ENCODE measurements around the gene MRPL47.

MRPL47 gene

GRCh38 chr3:179640469-179640868 lies 36.0 kb upstream of the MRPL47 start:
- H3K4me3 ChIP-seq (ENCODE audit: low read depth, low read length), result no peak overlapping the region
- TF ChIP-seq CTCF (IDR thresholded peaks at IDR 0.05; ENCODE audit: borderline replicate concordance, insufficient read depth, low read depth, low read length), result no peak

DNA sequence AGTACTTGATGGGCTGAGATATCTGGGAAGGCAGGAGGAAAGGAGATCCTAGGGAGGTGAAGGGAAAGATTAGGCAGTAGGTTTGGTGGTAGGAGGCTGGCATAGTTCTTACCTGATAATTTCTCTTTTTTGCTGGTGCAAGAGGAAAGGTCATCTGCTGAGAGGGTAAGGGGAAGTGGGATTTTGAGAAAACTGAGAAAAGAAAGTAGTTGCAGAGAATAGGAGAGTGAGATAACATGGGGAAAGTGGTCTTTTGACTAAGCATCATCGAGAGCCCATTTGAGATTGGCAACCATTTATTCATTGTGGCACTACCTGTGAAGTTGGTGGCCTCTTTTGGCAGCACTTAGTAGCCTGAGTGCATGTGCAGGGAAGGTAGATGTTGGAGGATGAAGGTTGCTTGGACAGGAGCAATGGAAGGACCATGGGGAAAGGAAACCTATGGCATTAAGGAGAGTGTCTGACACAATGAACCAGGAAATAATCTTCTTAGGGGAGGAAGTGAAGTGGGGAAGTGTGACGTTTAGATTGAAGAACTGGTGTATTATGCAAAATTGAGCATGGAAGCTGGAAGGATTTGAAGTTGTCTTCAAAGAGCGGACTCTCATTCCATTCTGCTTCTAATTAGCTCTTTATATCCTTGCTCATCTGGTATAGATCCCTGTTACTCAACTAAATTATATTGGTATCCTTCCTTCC lies 26.5 kb upstream of the MRPL47 start:
- no peak for TF ChIP-seq CTCF (IDR thresholded peaks at IDR 0.05; ENCODE audit: borderline replicate concordance, insufficient read depth, low read depth, low read length)
- H3K4me3 ChIP-seq (ENCODE audit: low read depth, low read length), result no peak overlapping the region

DNA sequence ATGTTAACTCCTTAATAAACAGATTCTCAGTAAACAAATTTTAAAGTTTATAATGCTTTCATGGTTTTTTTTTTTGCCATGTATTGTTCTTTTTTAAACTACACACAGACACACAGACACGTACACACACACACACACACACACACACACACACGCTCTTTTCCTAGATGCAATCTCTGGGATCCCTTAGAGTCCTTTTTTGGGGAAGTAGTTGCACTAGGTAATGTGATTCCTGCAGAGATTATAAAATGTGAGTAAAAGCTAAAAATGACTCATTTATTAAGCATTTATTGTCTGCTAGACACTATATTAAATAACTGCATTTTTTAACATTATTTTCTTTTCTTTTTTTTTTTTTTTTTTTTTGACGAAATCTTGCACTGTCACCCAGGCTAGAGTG lies 20.0 kb upstream of the MRPL47 start:
- no peak for TF ChIP-seq CTCF (IDR thresholded peaks at IDR 0.05; ENCODE audit: borderline replicate concordance, insufficient read depth, low read depth, low read length)
- H3K4me3 ChIP-seq (ENCODE audit: low read depth, low read length), result no peak overlapping the region

DNA sequence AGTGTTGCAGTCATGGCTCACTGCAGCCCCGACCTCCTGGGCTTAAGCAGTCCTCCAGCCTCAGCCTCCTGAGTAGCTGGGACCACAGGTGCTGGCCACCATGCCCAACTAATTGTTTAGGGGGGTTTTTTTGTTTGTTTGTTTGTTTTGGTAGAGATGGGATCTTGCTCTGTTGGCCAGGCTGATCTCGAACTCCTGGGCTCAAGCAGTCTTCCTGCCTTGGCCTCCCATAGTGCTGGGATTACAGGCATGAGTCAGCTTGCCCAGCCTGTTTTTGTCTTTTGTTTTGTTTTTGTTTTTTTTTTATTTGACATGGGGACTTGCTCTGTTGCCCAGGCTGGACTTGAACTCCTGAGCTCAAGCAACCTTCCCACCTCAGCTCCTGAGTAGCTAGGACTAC lies 17.6 kb upstream of the MRPL47 start:
- no peak for TF ChIP-seq CTCF (IDR thresholded peaks at IDR 0.05; ENCODE audit: borderline replicate concordance, insufficient read depth, low read depth, low read length)
- H3K4me3 ChIP-seq (ENCODE audit: low read depth, low read length), result no peak overlapping the region

- H3K4me3 ChIP-seq (ENCODE audit: low read depth, low read length), result no peak overlapping the region
- TF ChIP-seq CTCF (IDR thresholded peaks at IDR 0.05; ENCODE audit: borderline replicate concordance, insufficient read depth, low read depth, low read length), result no peak
Measured at GRCh38 chr3:179615458-179616173, 11.2 kb upstream of the MRPL47 start.

- TF ChIP-seq CTCF (IDR thresholded peaks at IDR 0.05; ENCODE audit: borderline replicate concordance, insufficient read depth, low read depth, low read length), result no peak
- no peak overlapping the region for H3K4me3 ChIP-seq (ENCODE audit: low read depth, low read length)
Measured at GRCh38 chr3:179613807-179614206, 9.4 kb upstream of the MRPL47 start.

DNA sequence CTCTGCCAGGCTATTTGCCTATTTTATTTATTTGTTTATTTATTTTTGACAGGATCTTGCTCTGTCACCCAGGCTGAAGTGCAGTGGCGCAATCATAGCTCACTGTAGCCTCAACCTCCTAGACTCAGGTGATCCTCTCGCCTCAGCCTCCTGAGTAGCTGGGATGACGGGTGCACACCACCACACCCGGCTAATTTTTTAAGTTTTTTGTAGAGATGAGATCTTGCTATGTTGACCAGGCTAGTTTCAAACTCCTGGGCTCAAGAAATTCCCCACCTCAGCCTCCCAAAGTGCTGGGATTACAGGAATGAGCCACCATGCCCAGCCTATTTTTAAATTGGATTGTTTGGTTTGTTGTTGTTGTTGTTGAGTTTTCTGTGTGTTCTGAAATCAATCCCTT lies 5.6 kb upstream of the MRPL47 start:
- TF ChIP-seq CTCF (IDR thresholded peaks at IDR 0.05; ENCODE audit: borderline replicate concordance, insufficient read depth, low read depth, low read length), result no peak
- no peak overlapping the region for H3K4me3 ChIP-seq (ENCODE audit: low read depth, low read length)

Measured in GM12875 (cell line).